ENCODE measurements around the gene TRPT1. TPM values are rescaled to one million over a fixed set of nuclear protein-coding genes. Genes with fewer than 3 reads are reported as not detected.

Gene TRPT1
- total and polyA plus RNA-seq, 2 experiments from 2014 or later = 36.9 to 52.2 TPM

DNA sequence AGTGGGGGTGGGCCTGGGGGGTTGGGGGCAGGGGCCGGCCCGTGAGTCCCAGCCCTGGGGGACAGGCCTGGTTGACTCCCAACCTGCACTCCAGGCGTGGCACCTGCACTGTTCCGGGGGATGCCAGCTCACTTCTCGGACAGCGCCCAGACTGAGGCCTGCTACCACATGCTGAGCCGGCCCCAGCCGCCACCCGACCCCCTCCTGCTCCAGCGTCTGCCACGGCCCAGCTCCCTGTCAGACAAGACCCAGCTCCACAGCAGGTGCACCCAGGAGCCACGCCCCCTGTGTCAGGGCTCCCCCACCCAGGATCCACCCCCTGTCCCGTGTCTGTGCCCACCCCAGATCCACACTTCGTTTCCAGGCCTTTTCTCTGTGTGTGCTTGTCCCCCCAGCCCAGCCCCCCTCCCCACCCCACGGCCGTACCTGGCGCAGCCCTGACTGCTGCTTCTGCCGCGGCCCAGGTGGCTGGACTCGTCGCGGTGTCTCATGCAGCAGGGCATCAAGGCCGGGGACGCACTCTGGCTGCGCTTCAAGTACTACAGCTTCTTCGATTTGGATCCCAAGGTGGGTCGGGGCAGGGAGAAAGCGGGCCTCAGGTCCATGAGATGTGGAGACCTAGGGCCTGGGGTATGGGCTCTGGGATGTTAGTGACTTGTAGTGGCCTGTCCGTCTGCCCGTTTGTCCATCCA is 14.7 kb downstream of the TRPT1 start (continued):
- TF ChIP-seq, protein P1, sequence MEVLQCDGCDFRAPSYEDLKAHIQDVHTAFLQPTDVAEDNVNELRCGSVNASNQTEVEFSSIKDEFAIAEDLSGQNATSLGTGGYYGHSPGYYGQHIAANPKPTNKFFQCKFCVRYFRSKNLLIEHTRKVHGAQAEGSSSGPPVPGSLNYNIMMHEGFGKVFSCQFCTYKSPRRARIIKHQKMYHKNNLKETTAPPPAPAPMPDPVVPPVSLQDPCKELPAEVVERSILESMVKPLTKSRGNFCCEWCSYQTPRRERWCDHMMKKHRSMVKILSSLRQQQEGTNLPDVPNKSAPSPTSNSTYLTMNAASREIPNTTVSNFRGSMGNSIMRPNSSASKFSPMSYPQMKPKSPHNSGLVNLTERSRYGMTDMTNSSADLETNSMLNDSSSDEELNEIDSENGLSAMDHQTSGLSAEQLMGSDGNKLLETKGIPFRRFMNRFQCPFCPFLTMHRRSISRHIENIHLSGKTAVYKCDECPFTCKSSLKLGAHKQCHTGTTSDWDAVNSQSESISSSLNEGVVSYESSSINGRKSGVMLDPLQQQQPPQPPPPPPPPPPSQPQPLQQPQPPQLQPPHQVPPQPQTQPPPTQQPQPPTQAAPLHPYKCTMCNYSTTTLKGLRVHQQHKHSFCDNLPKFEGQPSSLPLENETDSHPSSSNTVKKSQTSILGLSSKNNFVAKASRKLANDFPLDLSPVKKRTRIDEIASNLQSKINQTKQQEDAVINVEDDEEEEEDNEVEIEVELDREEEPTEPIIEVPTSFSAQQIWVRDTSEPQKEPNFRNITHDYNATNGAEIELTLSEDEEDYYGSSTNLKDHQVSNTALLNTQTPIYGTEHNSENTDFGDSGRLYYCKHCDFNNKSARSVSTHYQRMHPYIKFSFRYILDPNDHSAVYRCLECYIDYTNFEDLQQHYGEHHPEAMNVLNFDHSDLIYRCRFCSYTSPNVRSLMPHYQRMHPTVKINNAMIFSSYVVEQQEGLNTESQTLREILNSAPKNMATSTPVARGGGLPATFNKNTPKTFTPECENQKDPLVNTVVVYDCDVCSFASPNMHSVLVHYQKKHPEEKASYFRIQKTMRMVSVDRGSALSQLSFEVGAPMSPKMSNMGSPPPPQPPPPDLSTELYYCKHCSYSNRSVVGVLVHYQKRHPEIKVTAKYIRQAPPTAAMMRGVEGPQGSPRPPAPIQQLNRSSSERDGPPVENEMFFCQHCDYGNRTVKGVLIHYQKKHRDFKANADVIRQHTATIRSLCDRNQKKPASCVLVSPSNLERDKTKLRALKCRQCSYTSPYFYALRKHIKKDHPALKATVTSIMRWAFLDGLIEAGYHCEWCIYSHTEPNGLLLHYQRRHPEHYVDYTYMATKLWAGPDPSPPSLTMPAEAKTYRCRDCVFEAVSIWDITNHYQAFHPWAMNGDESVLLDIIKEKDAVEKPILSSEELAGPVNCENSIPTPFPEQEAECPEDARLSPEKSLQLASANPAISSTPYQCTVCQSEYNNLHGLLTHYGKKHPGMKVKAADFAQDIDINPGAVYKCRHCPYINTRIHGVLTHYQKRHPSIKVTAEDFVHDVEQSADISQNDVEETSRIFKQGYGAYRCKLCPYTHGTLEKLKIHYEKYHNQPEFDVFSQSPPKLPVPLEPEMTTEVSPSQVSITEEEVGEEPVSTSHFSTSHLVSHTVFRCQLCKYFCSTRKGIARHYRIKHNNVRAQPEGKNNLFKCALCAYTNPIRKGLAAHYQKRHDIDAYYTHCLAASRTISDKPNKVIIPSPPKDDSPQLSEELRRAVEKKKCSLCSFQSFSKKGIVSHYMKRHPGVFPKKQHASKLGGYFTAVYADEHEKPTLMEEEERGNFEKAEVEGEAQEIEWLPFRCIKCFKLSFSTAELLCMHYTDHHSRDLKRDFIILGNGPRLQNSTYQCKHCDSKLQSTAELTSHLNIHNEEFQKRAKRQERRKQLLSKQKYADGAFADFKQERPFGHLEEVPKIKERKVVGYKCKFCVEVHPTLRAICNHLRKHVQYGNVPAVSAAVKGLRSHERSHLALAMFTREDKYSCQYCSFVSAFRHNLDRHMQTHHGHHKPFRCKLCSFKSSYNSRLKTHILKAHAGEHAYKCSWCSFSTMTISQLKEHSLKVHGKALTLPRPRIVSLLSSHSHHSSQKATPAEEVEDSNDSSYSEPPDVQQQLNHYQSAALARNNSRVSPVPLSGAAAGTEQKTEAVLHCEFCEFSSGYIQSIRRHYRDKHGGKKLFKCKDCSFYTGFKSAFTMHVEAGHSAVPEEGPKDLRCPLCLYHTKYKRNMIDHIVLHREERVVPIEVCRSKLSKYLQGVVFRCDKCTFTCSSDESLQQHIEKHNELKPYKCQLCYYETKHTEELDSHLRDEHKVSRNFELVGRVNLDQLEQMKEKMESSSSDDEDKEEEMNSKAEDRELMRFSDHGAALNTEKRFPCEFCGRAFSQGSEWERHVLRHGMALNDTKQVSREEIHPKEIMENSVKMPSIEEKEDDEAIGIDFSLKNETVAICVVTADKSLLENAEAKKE (CRISPR knock-in tag; IDR thresholded peaks at IDR 0.05) = no peak
- TF ChIP-seq POLR2AphosphoS5 (IDR thresholded peaks at IDR 0.05; ENCODE audit: low read depth) (no peak), EZH2 (IDR thresholded peaks at IDR 0.05; ENCODE audit: low read depth, unreplicated experiment) (no peak)
- TF ChIP-seq, protein P2, sequence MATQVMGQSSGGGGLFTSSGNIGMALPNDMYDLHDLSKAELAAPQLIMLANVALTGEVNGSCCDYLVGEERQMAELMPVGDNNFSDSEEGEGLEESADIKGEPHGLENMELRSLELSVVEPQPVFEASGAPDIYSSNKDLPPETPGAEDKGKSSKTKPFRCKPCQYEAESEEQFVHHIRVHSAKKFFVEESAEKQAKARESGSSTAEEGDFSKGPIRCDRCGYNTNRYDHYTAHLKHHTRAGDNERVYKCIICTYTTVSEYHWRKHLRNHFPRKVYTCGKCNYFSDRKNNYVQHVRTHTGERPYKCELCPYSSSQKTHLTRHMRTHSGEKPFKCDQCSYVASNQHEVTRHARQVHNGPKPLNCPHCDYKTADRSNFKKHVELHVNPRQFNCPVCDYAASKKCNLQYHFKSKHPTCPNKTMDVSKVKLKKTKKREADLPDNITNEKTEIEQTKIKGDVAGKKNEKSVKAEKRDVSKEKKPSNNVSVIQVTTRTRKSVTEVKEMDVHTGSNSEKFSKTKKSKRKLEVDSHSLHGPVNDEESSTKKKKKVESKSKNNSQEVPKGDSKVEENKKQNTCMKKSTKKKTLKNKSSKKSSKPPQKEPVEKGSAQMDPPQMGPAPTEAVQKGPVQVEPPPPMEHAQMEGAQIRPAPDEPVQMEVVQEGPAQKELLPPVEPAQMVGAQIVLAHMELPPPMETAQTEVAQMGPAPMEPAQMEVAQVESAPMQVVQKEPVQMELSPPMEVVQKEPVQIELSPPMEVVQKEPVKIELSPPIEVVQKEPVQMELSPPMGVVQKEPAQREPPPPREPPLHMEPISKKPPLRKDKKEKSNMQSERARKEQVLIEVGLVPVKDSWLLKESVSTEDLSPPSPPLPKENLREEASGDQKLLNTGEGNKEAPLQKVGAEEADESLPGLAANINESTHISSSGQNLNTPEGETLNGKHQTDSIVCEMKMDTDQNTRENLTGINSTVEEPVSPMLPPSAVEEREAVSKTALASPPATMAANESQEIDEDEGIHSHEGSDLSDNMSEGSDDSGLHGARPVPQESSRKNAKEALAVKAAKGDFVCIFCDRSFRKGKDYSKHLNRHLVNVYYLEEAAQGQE (IDR thresholded peaks at IDR 0.05; ENCODE audit: unreplicated experiment) = no peak
